Neural progenitor cell (in vitro differentiated cells): Measurements from ENCODE around the gene ZNF32.

Source experiments
- EZH2 ChIP-seq: fragments of 200-600 bp; sonication (generic); IDR thresholded peaks from 2 replicates; pipeline ENCODE4 v1.6.1; 2017; ENCODE audit warnings: antibody characterized with exemption, mild to moderate bottlenecking, moderate library complexity
- EZH2phosphoT487 ChIP-seq: fragments of 200-600 bp; sonication (generic); IDR thresholded peaks from 2 replicates; pipeline ENCODE4 v1.6.1; 2017; ENCODE audit warnings: antibody characterized with exemption
- TF ChIP-seq, protein P1 (sequence below): fragments of 200-600 bp; sonication (generic); IDR thresholded peaks from 2 replicates; pipeline ENCODE4 v1.5.1; 2017; ENCODE audit warnings: antibody characterized with exemption, mild to moderate bottlenecking

DNA sequence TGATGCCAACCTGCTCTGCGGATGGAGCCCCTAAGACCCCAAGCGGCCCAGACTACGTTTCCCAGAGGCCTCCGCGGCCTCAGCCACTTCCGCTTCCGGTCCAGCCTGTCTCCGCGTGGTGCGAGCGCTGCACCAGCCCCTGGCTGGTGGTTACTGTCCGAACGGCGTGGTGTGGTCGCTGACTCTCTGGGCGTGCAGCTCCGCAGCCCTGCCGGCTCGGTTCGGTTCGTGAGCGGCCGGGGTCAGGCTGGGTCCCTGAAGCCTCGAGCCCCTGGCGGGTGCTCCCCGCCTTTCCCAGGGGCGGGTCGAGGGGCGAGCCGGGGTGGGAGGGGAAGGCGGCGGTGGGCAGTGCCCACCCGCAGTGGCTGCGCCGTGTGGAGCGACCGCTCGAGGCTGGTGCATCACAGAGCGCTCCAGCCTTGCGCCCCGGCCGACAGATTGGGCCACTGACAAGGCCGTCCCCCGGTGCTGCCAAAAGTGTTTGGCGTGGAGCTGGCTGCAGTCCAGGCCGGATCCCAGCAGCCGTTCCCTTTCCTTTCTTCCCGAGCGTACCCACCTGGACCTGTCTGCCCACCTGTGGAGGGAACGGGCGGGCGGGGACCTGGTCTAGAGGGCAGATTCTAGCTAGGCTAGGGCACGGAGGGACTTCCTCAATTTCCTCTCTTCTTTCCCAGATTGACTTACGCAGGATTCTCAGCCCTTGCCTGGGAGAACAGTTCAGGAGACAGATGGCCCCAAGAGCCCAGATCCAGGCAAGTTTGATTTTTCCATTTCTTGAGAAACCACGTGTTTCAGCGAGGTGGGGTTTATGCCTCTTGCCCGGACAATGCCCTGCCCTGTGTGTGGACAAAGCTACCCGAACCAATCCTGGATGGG lies 42.1 kb downstream of the ZNF32 start, which contains the start of gene ZNF485:
- TF ChIP-seq, protein P1, sequence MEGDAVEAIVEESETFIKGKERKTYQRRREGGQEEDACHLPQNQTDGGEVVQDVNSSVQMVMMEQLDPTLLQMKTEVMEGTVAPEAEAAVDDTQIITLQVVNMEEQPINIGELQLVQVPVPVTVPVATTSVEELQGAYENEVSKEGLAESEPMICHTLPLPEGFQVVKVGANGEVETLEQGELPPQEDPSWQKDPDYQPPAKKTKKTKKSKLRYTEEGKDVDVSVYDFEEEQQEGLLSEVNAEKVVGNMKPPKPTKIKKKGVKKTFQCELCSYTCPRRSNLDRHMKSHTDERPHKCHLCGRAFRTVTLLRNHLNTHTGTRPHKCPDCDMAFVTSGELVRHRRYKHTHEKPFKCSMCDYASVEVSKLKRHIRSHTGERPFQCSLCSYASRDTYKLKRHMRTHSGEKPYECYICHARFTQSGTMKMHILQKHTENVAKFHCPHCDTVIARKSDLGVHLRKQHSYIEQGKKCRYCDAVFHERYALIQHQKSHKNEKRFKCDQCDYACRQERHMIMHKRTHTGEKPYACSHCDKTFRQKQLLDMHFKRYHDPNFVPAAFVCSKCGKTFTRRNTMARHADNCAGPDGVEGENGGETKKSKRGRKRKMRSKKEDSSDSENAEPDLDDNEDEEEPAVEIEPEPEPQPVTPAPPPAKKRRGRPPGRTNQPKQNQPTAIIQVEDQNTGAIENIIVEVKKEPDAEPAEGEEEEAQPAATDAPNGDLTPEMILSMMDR: no peak
- TF ChIP-seq EZH2 (no peak), EZH2phosphoT487 (no peak)
